HCT116 (cell line): ENCODE results near the gene GCN1. TPM values are rescaled to one million over a fixed set of nuclear protein-coding genes. Genes with fewer than 3 reads are reported as not detected.

ENCODE experiments used
- ATAC-seq: fragments of 200-7000 bp; cut with Tn5 transposase; 2 replicates; pipeline ENCODE4 v1.9.1; 2020; ENCODE audit warnings: mild to moderate bottlenecking, moderate library complexity
- BruUV-seq: library from RNA; stranded (reverse); fragments of 400-500 nt; replicated peaks from 2 replicates; lab custom pipeline; 2021; lab: Mats Ljungman, UMichigan
- CTCF ChIA-PET: fragments of 300-600 bp; sonication (Branson Sonifier 250); formaldehyde crosslinking; loops from one replicate; lab custom pipeline; 2021; ENCODE audit warnings: antibody characterized with exemption; lab: Charles Lee
- POLR2A ChIA-PET: fragments of 300-600, 350-600 bp; sonication (Branson Sonifier 250); formaldehyde crosslinking; loops from one replicate; lab custom pipeline; 2021; ENCODE audit warnings: antibody characterized with exemption; lab: Charles Lee
- RAD21 ChIA-PET, 2 experiments: fragments of 300-600 bp; sonication (Branson Sonifier 250); formaldehyde crosslinking; loops; one replicate each; lab custom pipeline; 2023; ENCODE audit warnings: low total read pairs in 2 of 2; ENCODE audit not compliant: uncharacterized antibody in 2 of 2, unreplicated experiment in 2 of 2, low non-redundant PET in 1 of 2; lab: Charles Lee
- DNase-seq: peaks from one replicate; pipeline ENCODE4 v3.0.0-alpha.2; 2010; ENCODE audit warnings: low read depth, low spot score
- H2AFZ ChIP-seq: fragments of 200-600 bp; shearing (Covaris generic), sonication (generic); 2 replicates; pipeline ENCODE4 v1.6.1; 2017; ENCODE audit warnings: low read depth, mixed run types, mixed read lengths, antibody characterized with exemption, low read length; ENCODE audit not compliant: poor library complexity, severe bottlenecking
- H3K27ac ChIP-seq: 2 replicates; pipeline ENCODE4 v1.5.1; 2012; ENCODE audit warnings: low read depth, low read length
- H3K27me3 ChIP-seq: fragments of 200-600 bp; sonication (generic); 2 replicates; pipeline ENCODE4 v1.6.1; 2016; ENCODE audit warnings: mixed run types, low read length, mixed read lengths; ENCODE audit not compliant: insufficient read depth
- H3K36me3 ChIP-seq, 2 experiments: fragments of 200-500 bp in 1 of 2; fragments of 200-600 bp in 1 of 2; sonication (Bioruptor generic) in 1 of 2; sonication (generic) in 1 of 2; 2 replicates each; pipeline versions ENCODE4 v1.5.1 to v1.6.1; 2014 to 2016; ENCODE audit warnings: low read length in 2 of 2, inconsistent platforms in 1 of 2, mixed read lengths in 1 of 2, mixed run types in 1 of 2; ENCODE audit not compliant: insufficient read depth in 2 of 2, control insufficient read depth in 1 of 2
- H3K4me1 ChIP-seq, 2 experiments: fragments of 200-600 bp in 1 of 2; sonication (generic) in 1 of 2; 2 replicates each; pipeline versions ENCODE4 v1.5.1 to v1.6.1; 2012 to 2017; ENCODE audit warnings: low read length in 2 of 2, inconsistent platforms in 1 of 2, mild to moderate bottlenecking in 1 of 2, mixed read lengths in 1 of 2, mixed run types in 1 of 2, moderate library complexity in 1 of 2; ENCODE audit not compliant: insufficient read depth in 2 of 2, control insufficient read depth in 1 of 2
- H3K4me2 ChIP-seq: fragments of 200-600 bp; sonication (generic); 2 replicates; pipeline ENCODE4 v1.6.1; 2017; ENCODE audit warnings: mixed run types, low read length, mixed read lengths
- H3K4me3 ChIP-seq, 2 experiments: fragments of 200-600 bp in 1 of 2; sonication (generic) in 1 of 2; replicated peaks in 1 of 2; 2 replicates each; pipeline ENCODE4 v1.5.1; 2011 to 2016; ENCODE audit warnings: low read length in 2 of 2, control low read depth in 1 of 2, low read depth in 1 of 2, mild to moderate bottlenecking in 1 of 2, mixed read lengths in 1 of 2, mixed run types in 1 of 2
- H3K79me2 ChIP-seq: fragments of 200-600 bp; sonication (generic); 2 replicates; pipeline ENCODE4 v1.6.1; 2017; ENCODE audit warnings: mild to moderate bottlenecking, mixed run types, low read length, moderate library complexity, mixed read lengths; ENCODE audit not compliant: insufficient read depth
- H3K9ac ChIP-seq: fragments of 200-600 bp; sonication (generic); 2 replicates; pipeline ENCODE4 v1.6.1; 2016; ENCODE audit warnings: low read length, mixed read lengths
- H3K9me2 ChIP-seq: fragments of 200-600 bp; sonication (generic), shearing (Covaris generic); 2 replicates; pipeline ENCODE4 v1.6.1; 2017; ENCODE audit warnings: mixed run types, mild to moderate bottlenecking, moderate library complexity; ENCODE audit not compliant: insufficient read depth
- H3K9me3 ChIP-seq, 2 experiments: fragments of 200-500 bp in 1 of 2; fragments of 200-600 bp in 1 of 2; sonication (Bioruptor generic) in 1 of 2; sonication (generic) in 1 of 2; 2 replicates each; pipeline ENCODE4 v1.6.1; 2014 to 2017; ENCODE audit warnings: low read length in 2 of 2, mixed read lengths in 2 of 2, inconsistent platforms in 1 of 2, low read depth in 1 of 2, mild to moderate bottlenecking in 1 of 2, mixed run types in 1 of 2, moderate library complexity in 1 of 2; ENCODE audit not compliant: control insufficient read depth in 1 of 2, insufficient read depth in 1 of 2
- H4K20me1 ChIP-seq: fragments of 200-600 bp; sonication (generic), shearing (Covaris generic); 2 replicates; pipeline ENCODE4 v1.6.1; 2017; ENCODE audit warnings: mixed run types, mild to moderate bottlenecking, moderate library complexity; ENCODE audit not compliant: insufficient read depth
- CBX3 ChIP-seq: IDR thresholded peaks from 2 replicates; pipeline ENCODE4 v1.6.1; 2012; ENCODE audit warnings: low read depth
- CEBPB ChIP-seq: IDR thresholded peaks from 2 replicates; pipeline ENCODE4 v1.6.1; 2012; ENCODE audit warnings: low read depth
- EGR1 ChIP-seq: IDR thresholded peaks from 2 replicates; pipeline ENCODE4 v1.6.1; 2012; ENCODE audit warnings: low read depth
- ELF1 ChIP-seq: IDR thresholded peaks from 2 replicates; pipeline ENCODE4 v1.6.1; 2012; ENCODE audit warnings: low read depth, borderline replicate concordance
- EZH2 ChIP-seq: fragments of 200-600 bp; sonication (generic); IDR thresholded peaks from 2 replicates; pipeline ENCODE4 v1.6.1; 2017; ENCODE audit warnings: antibody characterized with exemption, mixed run types
- EZH2phosphoT487 ChIP-seq: fragments of 200-600 bp; IDR thresholded peaks from 2 replicates; pipeline ENCODE4 v1.6.1; 2018; ENCODE audit warnings: antibody characterized with exemption, borderline replicate concordance
- FOSL1 ChIP-seq: IDR thresholded peaks from 2 replicates; pipeline ENCODE4 v1.6.1; 2012; ENCODE audit warnings: low read depth
- POLR2AphosphoS5 ChIP-seq: IDR thresholded peaks from 2 replicates; pipeline ENCODE4 v1.6.1; 2011; ENCODE audit warnings: mild to moderate bottlenecking, low read depth, low read length, moderate library complexity
- RAD21 ChIP-seq: IDR thresholded peaks from 2 replicates; pipeline ENCODE4 v1.6.1; 2012; ENCODE audit warnings: low read depth, mild to moderate bottlenecking
- SIN3A ChIP-seq: IDR thresholded peaks from 2 replicates; pipeline ENCODE4 v1.6.1; 2012; ENCODE audit warnings: low read depth
- SP1 ChIP-seq: IDR thresholded peaks from 2 replicates; pipeline ENCODE4 v1.6.1; 2012; ENCODE audit warnings: low read depth
- SRF ChIP-seq: IDR thresholded peaks from 2 replicates; pipeline ENCODE4 v1.6.1; 2012; ENCODE audit warnings: low read depth
- YY1 ChIP-seq: IDR thresholded peaks from 2 replicates; pipeline ENCODE4 v1.6.1; 2011; ENCODE audit warnings: low read length, low read depth, moderate library complexity, mild to moderate bottlenecking; ENCODE audit not compliant: insufficient replicate concordance; ENCODE audit errors: extremely low read depth
- ZFX ChIP-seq: fragments of 450-650 bp; IDR thresholded peaks from 2 replicates; pipeline ENCODE4 v1.6.1; 2017
- ZNF274 ChIP-seq: fragments of 200-500 bp; sonication (Bioruptor generic); IDR thresholded peaks from 2 replicates; pipeline ENCODE4 v1.6.1; 2014; ENCODE audit warnings: mild to moderate bottlenecking, low read depth, low read length, inconsistent platforms
- intact Hi-C: fragments of 100-400 bp; cut with micrococcal nuclease; formaldehyde crosslinking; loops from 2 replicates; pipeline ENCODE4 v1.10.0; 2022
- total RNA-seq: library from RNA; stranded (reverse); gene quantifications from one replicate; pipeline ENCODE4 v1.2.1, GENCODE V29; 2021; ENCODE audit not compliant: unreplicated experiment
- TF ChIP-seq, protein P1 (sequence below): IDR thresholded peaks from 2 replicates; pipeline ENCODE4 v1.6.1; 2011; ENCODE audit warnings: mild to moderate bottlenecking, low read length, moderate library complexity; ENCODE audit not compliant: insufficient replicate concordance; ENCODE audit errors: extremely low read depth
- TF ChIP-seq, protein P2 (sequence below): IDR thresholded peaks from 2 replicates; pipeline ENCODE4 v1.6.1; 2012; ENCODE audit warnings: low read depth
- TF ChIP-seq, protein P3 (sequence below): IDR thresholded peaks from 2 replicates; pipeline ENCODE4 v1.6.1; 2012
- TF ChIP-seq, protein P4 (sequence below): IDR thresholded peaks from 2 replicates; pipeline ENCODE4 v1.6.1; 2012
- TF ChIP-seq, protein P5 (sequence below), 3 experiments: fragments of 200-600 bp in 1 of 3; sonication (generic) in 1 of 3; IDR thresholded peaks in 2 of 3; conservative IDR thresholded peaks in 1 of 3; 2 replicates each; pipeline ENCODE4 v1.5.1; 2012 to 2017; ENCODE audit warnings: low read depth in 2 of 3, low read length in 2 of 3, antibody characterized with exemption in 1 of 3, borderline replicate concordance in 1 of 3, control low read depth in 1 of 3, mild to moderate bottlenecking in 1 of 3, mixed read lengths in 1 of 3, mixed run types in 1 of 3, moderate library complexity in 1 of 3; ENCODE audit not compliant: insufficient read depth in 1 of 3

GCN1 gene
- total RNA-seq, 1 experiment from 2014 or later = 184 TPM

DNA sequence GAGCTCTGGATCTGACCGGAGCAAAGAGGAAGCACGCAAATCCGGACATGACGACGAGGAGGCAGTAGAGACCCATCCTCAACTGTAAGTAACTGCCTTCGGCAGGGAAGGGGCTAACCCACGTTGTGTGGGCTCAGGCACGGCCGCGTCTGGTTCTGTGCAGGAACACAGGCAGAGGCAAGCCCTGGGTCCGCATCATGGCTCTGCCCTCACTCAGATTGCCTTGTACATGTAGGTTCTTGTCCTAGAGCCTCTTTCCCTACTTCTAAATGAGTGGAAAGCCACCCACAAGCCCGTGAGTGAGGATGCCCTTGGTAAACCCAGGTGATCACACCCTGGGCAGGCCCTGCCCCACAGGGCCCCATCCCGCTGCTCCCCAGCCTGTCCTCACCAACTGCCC, 15.3 kb upstream of the GCN1 start:
- BruUV-seq = no TSS peak
- CTCF ChIA-PET = no interaction called here
- Histone ChIP-seq H3K4me3 (no peak overlapping the region), H3K9ac (no peak overlapping the region), H3K36me3 (peaks cover 30 to 38% of the 10 kb centered on the region in 2 experiments; a peak in 3 of 4 replicates), H4K20me1 (no peaks in the 10 kb centered on the region), H2AFZ (no peak overlapping the region), H3K27me3 (no peaks in the 10 kb centered on the region), H3K9me2 (no peaks in the 10 kb centered on the region), H3K9me3 (no peaks in the 10 kb centered on the region), H3K4me2 (no peak overlapping the region), H3K27ac (no peak overlapping the region), H3K4me1 (no peaks in the 10 kb centered on the region), H3K79me2 (no peaks in the 10 kb centered on the region)
- ATAC-seq (no peak), DNase-seq (no peak)
- RAD21 ChIA-PET = no interaction called here
- intact Hi-C loops = no loop called here
- POLR2A ChIA-PET = interaction anchor here (0.7 to 2.0 kb wide), 2 partner anchors 9 to 81 kb away, joined by 4 to 16 read pairs; partner anchors contain the start of genes RNU4-2 and RPLP0
- TF ChIP-seq SRF (no peak), EZH2phosphoT487 (no peak), RAD21 (no peak), POLR2AphosphoS5 (no peak; the same call in 1 of the 2 replicates), SP1 (no peak), CEBPB (no peak), ELF1 (no peak), EZH2 (no peak), ZFX (no peak), YY1 (no peak), SIN3A (no peak), ZNF274 (no peak), FOSL1 (no peak), CBX3 (no peak), EGR1 (no peak)
- TF ChIP-seq, protein P1, sequence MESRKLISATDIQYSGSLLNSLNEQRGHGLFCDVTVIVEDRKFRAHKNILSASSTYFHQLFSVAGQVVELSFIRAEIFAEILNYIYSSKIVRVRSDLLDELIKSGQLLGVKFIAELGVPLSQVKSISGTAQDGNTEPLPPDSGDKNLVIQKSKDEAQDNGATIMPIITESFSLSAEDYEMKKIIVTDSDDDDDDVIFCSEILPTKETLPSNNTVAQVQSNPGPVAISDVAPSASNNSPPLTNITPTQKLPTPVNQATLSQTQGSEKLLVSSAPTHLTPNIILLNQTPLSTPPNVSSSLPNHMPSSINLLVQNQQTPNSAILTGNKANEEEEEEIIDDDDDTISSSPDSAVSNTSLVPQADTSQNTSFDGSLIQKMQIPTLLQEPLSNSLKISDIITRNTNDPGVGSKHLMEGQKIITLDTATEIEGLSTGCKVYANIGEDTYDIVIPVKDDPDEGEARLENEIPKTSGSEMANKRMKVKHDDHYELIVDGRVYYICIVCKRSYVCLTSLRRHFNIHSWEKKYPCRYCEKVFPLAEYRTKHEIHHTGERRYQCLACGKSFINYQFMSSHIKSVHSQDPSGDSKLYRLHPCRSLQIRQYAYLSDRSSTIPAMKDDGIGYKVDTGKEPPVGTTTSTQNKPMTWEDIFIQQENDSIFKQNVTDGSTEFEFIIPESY = no peak
- TF ChIP-seq, protein P2, sequence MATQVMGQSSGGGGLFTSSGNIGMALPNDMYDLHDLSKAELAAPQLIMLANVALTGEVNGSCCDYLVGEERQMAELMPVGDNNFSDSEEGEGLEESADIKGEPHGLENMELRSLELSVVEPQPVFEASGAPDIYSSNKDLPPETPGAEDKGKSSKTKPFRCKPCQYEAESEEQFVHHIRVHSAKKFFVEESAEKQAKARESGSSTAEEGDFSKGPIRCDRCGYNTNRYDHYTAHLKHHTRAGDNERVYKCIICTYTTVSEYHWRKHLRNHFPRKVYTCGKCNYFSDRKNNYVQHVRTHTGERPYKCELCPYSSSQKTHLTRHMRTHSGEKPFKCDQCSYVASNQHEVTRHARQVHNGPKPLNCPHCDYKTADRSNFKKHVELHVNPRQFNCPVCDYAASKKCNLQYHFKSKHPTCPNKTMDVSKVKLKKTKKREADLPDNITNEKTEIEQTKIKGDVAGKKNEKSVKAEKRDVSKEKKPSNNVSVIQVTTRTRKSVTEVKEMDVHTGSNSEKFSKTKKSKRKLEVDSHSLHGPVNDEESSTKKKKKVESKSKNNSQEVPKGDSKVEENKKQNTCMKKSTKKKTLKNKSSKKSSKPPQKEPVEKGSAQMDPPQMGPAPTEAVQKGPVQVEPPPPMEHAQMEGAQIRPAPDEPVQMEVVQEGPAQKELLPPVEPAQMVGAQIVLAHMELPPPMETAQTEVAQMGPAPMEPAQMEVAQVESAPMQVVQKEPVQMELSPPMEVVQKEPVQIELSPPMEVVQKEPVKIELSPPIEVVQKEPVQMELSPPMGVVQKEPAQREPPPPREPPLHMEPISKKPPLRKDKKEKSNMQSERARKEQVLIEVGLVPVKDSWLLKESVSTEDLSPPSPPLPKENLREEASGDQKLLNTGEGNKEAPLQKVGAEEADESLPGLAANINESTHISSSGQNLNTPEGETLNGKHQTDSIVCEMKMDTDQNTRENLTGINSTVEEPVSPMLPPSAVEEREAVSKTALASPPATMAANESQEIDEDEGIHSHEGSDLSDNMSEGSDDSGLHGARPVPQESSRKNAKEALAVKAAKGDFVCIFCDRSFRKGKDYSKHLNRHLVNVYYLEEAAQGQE = no peak
- TF ChIP-seq, protein P3, sequence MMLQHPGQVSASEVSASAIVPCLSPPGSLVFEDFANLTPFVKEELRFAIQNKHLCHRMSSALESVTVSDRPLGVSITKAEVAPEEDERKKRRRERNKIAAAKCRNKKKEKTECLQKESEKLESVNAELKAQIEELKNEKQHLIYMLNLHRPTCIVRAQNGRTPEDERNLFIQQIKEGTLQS = no peak
- TF ChIP-seq, protein P4, sequence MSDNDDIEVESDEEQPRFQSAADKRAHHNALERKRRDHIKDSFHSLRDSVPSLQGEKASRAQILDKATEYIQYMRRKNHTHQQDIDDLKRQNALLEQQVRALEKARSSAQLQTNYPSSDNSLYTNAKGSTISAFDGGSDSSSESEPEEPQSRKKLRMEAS = no peak
- TF ChIP-seq, protein P5, sequence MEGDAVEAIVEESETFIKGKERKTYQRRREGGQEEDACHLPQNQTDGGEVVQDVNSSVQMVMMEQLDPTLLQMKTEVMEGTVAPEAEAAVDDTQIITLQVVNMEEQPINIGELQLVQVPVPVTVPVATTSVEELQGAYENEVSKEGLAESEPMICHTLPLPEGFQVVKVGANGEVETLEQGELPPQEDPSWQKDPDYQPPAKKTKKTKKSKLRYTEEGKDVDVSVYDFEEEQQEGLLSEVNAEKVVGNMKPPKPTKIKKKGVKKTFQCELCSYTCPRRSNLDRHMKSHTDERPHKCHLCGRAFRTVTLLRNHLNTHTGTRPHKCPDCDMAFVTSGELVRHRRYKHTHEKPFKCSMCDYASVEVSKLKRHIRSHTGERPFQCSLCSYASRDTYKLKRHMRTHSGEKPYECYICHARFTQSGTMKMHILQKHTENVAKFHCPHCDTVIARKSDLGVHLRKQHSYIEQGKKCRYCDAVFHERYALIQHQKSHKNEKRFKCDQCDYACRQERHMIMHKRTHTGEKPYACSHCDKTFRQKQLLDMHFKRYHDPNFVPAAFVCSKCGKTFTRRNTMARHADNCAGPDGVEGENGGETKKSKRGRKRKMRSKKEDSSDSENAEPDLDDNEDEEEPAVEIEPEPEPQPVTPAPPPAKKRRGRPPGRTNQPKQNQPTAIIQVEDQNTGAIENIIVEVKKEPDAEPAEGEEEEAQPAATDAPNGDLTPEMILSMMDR (IDR thresholded peaks at IDR 0.05 in 2 of 3, conservative IDR thresholded peaks at IDR 0.05 in 1 of 3; ENCODE audit: borderline replicate concordance in 1 of 3, insufficient read depth in 1 of 3, low read depth in 2 of 3, low read length in 2 of 3) = no peak
